Activated T-helper 9 cell treated with anti-CD3 and anti-CD28 coated beads, Interleukin-2, amount 50 U/mL, for 16 hours (primary cell): ENCODE measurements around the gene WDFY2.
A peak's percentile ranks its signal among the peaks of the same experiment; 100 is the strongest.

ENCODE experiments used
- DNase-seq: peaks from one replicate; pipeline ENCODE4 v3.0.0-alpha.2; 2020; ENCODE audit warnings: low read depth

The WDFY2 gene

GRCh38 chr13:51771418-51772104 is 187.3 kb downstream of the WDFY2 start:
- no peak for DNase-seq

- DNase-seq, result no peak
These were observed 187.8 kb downstream of the WDFY2 start for GRCh38 chr13:51772105-51772455.

- no peak for DNase-seq
These were observed 188.5 kb downstream of the WDFY2 start for GRCh38 chr13:51772781-51773180.

- DNase-seq, result no peak
These were observed 189.3 kb downstream of the WDFY2 start for GRCh38 chr13:51773515-51773914.

GRCh38 chr13:51776179-51776578 is 191.9 kb downstream of the WDFY2 start:
- no peak for DNase-seq

- no peak for DNase-seq
These were observed 193.7 kb downstream of the WDFY2 start for GRCh38 chr13:51777921-51778320.

- DNase-seq, result no peak
These were observed 194.1 kb downstream of the WDFY2 start for GRCh38 chr13:51778392-51778791.

GRCh38 chr13:51780099-51780498 is 195.8 kb downstream of the WDFY2 start:
- no peak for DNase-seq

- DNase-seq, result no peak
These were observed 197.2 kb downstream of the WDFY2 start for GRCh38 chr13:51781246-51782022.

- no peak for DNase-seq
These were observed 197.9 kb downstream of the WDFY2 start for GRCh38 chr13:51782026-51782710.

GRCh38 chr13:51783428-51784094 is 199.3 kb downstream of the WDFY2 start:
- no peak for DNase-seq

GRCh38 chr13:51784097-51784496 is 199.8 kb downstream of the WDFY2 start:
- DNase-seq, result no peak

- DNase-seq, result no peak
These were observed 201.6 kb downstream of the WDFY2 start for GRCh38 chr13:51785712-51786424.

GRCh38 chr13:51786425-51787265 is 202.4 kb downstream of the WDFY2 start:
- no peak for DNase-seq

GRCh38 chr13:51793570-51794271 is 209.5 kb downstream of the WDFY2 start:
- peak; percentile 12 for DNase-seq

- DNase-seq, result no peak
These were observed 210.7 kb downstream of the WDFY2 start for GRCh38 chr13:51794964-51795363.

GRCh38 chr13:51795419-51795818 is 211.2 kb downstream of the WDFY2 start:
- DNase-seq, result no peak

GRCh38 chr13:51796546-51796945 is 212.3 kb downstream of the WDFY2 start:
- no peak for DNase-seq

GRCh38 chr13:51797664-51798488 is 213.6 kb downstream of the WDFY2 start:
- DNase-seq, result peak; percentile 40
